HepG2 (cell line): ENCODE measurements around the gene ZNF8. TPM values are rescaled to one million over a fixed set of nuclear protein-coding genes. Genes with fewer than 3 reads are reported as not detected.

Source experiments
- ARNT ChIP-seq: fragments of 450-650 bp; IDR thresholded peaks from 2 replicates; pipeline ENCODE4 v1.6.1; 2017
- KAT8 ChIP-seq: IDR thresholded peaks from 2 replicates; pipeline ENCODE4 v1.6.1; 2016; ENCODE audit warnings: missing genetic modification reagents, missing compliant biosample characterization
- KDM1A ChIP-seq: IDR thresholded peaks from 2 replicates; pipeline ENCODE4 v1.6.1; 2016; ENCODE audit warnings: missing compliant biosample characterization
- KIAA2018 ChIP-seq: sonication (generic); formaldehyde crosslinking; IDR thresholded peaks from 2 replicates; pipeline ENCODE4 v1.5.0; 2020; ENCODE audit warnings: mild to moderate bottlenecking, missing genetic modification reagents, borderline replicate concordance
- KLF13 ChIP-seq: sonication (generic); formaldehyde crosslinking; IDR thresholded peaks from 2 replicates; pipeline ENCODE4 v1.4.0; 2020; ENCODE audit warnings: mild to moderate bottlenecking, missing genetic modification reagents
- LBX2 ChIP-seq: sonication (generic); formaldehyde crosslinking; IDR thresholded peaks from 2 replicates; pipeline ENCODE4 v1.5.0; 2020; ENCODE audit warnings: missing genetic modification reagents, mild to moderate bottlenecking, borderline replicate concordance
- MXD3 ChIP-seq: IDR thresholded peaks from 2 replicates; pipeline ENCODE4 v1.6.1; 2016; ENCODE audit warnings: mild to moderate bottlenecking, missing biosample characterization, missing genetic modification reagents
- RELA ChIP-seq: sonication (generic); formaldehyde crosslinking; IDR thresholded peaks from 2 replicates; pipeline ENCODE4 v1.4.0; 2020; ENCODE audit warnings: missing genetic modification reagents
- ZNF317 ChIP-seq: sonication (generic); formaldehyde crosslinking; IDR thresholded peaks from 2 replicates; pipeline ENCODE4 v1.5.0; 2020; ENCODE audit warnings: mild to moderate bottlenecking, missing genetic modification reagents
- ZNF710 ChIP-seq: sonication (generic); formaldehyde crosslinking; IDR thresholded peaks from 2 replicates; pipeline ENCODE4 v1.5.0; 2020; ENCODE audit warnings: mild to moderate bottlenecking, missing genetic modification reagents, borderline replicate concordance
- polyA plus RNA-seq, 8 experiments: library from polyadenylated mRNA; depleted of rRNA in 3 of 8; stranded (reverse) in 7 of 8; unstranded in 1 of 8; fragments of >200 nt; fragmentation: Illumina TruSeq in 4 of 8; extraction: Trizol in 4 of 8; gene quantifications; 2 replicates each; pipeline versions ENCODE4 v1.2.1 to v1.2.3, GENCODE V29; 2011 to 2016; ENCODE audit warnings: low read depth in 4 of 8, missing spikeins in 1 of 8, mixed read lengths in 1 of 8; ENCODE audit not compliant: insufficient read depth in 1 of 8
- total RNA-seq, 5 experiments: library from RNA; depleted of rRNA; stranded (reverse); fragments of >200 nt; fragmentation: Illumina TruSeq; extraction: Trizol; gene quantifications; 2 replicates each; pipeline ENCODE4 v1.2.3, GENCODE V29; 2016; ENCODE audit warnings: low read depth in 1 of 5
- TF ChIP-seq, protein P1 (sequence below): sonication (generic); formaldehyde crosslinking; conservative IDR thresholded peaks from 2 replicates; pipeline ENCODE4 v1.4.0; 2020; ENCODE audit warnings: missing genetic modification reagents

The ZNF8 gene
- total and polyA plus RNA-seq, 2 of the 13 experiments (the other 11 are each of a cell fraction or from before 2014, with no cell fraction given), result 3.1 to 3.3 TPM

DNA sequence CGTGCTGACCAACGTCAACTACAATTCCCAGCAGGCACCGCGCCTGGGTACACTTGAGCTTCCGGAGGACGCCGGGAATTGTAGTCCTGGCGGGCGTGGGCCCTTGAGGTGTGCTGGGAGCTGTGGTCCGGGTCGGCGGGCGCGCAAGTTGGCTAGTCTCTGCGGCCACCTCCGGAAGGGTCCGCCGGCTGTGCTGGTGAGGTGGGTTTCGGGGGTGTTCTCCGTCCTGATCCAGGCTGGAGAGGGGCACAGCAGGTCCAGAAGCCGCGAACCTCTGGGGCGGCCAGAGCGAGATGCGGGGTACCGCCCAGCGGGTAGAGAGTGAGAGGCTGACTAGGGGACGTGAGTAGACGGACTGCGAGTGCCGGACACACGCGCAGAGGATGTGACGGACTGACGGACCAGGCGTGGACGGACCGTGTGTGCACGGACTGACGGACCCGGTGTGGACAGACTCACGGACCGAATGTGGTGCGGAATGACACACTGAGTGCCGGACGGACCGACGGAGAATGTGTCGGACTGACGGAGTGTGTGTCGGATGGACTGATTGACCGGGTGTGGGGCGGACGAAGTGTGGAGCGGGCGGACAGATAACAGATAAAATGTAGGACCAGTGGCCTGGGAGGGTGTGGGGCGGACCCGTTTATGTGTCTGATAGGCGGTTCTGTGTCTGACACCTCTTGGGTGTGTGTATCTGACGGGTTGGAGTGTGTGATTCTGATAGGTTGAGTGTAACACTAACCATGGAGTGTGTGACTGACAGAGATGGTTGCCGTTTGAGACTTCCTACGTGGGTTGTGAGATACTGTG, 48.4 kb downstream of the ZNF8 start, which contains the start of gene ZSCAN22 (continued):
- TF ChIP-seq, protein P1, sequence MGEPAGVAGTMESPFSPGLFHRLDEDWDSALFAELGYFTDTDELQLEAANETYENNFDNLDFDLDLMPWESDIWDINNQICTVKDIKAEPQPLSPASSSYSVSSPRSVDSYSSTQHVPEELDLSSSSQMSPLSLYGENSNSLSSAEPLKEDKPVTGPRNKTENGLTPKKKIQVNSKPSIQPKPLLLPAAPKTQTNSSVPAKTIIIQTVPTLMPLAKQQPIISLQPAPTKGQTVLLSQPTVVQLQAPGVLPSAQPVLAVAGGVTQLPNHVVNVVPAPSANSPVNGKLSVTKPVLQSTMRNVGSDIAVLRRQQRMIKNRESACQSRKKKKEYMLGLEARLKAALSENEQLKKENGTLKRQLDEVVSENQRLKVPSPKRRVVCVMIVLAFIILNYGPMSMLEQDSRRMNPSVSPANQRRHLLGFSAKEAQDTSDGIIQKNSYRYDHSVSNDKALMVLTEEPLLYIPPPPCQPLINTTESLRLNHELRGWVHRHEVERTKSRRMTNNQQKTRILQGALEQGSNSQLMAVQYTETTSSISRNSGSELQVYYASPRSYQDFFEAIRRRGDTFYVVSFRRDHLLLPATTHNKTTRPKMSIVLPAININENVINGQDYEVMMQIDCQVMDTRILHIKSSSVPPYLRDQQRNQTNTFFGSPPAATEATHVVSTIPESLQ (CRISPR knock-in tag), result no peak
- TF ChIP-seq KIAA2018 (CRISPR knock-in tag), result no peak
- no peak for TF ChIP-seq ARNT
- peak; percentile 66; the same call in 1 of the 2 replicates for TF ChIP-seq KLF13 (CRISPR knock-in tag)
- TF ChIP-seq LBX2 (CRISPR knock-in tag), result peak; percentile 48; the same call in 1 of the 2 replicates
- TF ChIP-seq MXD3, result peak; percentile 73
- peak; percentile 53; the same call in 1 of the 2 replicates for TF ChIP-seq RELA (CRISPR knock-in tag)
- TF ChIP-seq ZNF710 (CRISPR knock-in tag), result 0 out of 2 replicates have a peak, but pooled peaks have one; percentile 61
- no peak for TF ChIP-seq KDM1A (CRISPR knock-in tag)
- peak; percentile 95 for TF ChIP-seq KAT8
- TF ChIP-seq ZNF317 (CRISPR knock-in tag), result peak; percentile 76; the same call in 1 of the 2 replicates
